ENCODE results near the gene GFPT2.

DNA sequence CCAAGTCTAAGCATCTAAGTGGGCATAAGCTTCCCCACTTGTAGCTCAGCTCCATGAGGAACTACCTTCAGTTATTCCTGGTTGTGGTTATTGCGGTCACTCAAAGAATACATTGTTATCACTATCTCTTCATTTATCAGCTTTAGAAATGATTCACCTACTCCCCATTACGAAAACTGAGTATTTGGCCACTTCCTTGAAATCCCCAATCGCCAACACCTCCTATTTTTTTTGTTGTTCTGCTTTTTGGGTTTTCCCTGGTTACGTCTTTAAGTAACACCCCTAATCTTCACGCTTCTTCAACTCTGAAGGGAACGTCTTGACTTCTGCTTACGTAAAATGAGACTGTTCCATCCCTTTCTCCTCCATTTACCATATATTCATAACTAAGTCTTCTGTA lies 81.9 kb downstream of the GFPT2 start:
- TF ChIP-seq ZNF670 (tag by site-specific recombination; IDR thresholded peaks at IDR 0.05; ENCODE audit: low read depth) (no peak), ZNF114 (tag by site-specific recombination; IDR thresholded peaks at IDR 0.05) (no peak), REST (tag by site-specific recombination; IDR thresholded peaks at IDR 0.05) (no peak), ZNF335 (tag by site-specific recombination; conservative IDR thresholded peaks at IDR 0.05) (no peak), ZNF211 (tag by site-specific recombination; IDR thresholded peaks at IDR 0.05; ENCODE audit: low read depth) (no peak), ZBTB21 (tag by site-specific recombination; IDR thresholded peaks at IDR 0.05) (no peak), HOXA7 (CRISPR knock-in tag; IDR thresholded peaks at IDR 0.05; ENCODE audit: borderline replicate concordance) (no peak)
- TF ChIP-seq, protein P1, sequence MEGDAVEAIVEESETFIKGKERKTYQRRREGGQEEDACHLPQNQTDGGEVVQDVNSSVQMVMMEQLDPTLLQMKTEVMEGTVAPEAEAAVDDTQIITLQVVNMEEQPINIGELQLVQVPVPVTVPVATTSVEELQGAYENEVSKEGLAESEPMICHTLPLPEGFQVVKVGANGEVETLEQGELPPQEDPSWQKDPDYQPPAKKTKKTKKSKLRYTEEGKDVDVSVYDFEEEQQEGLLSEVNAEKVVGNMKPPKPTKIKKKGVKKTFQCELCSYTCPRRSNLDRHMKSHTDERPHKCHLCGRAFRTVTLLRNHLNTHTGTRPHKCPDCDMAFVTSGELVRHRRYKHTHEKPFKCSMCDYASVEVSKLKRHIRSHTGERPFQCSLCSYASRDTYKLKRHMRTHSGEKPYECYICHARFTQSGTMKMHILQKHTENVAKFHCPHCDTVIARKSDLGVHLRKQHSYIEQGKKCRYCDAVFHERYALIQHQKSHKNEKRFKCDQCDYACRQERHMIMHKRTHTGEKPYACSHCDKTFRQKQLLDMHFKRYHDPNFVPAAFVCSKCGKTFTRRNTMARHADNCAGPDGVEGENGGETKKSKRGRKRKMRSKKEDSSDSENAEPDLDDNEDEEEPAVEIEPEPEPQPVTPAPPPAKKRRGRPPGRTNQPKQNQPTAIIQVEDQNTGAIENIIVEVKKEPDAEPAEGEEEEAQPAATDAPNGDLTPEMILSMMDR (tag by site-specific recombination; IDR thresholded peaks at IDR 0.05) = no peak
- TF ChIP-seq, protein P2, sequence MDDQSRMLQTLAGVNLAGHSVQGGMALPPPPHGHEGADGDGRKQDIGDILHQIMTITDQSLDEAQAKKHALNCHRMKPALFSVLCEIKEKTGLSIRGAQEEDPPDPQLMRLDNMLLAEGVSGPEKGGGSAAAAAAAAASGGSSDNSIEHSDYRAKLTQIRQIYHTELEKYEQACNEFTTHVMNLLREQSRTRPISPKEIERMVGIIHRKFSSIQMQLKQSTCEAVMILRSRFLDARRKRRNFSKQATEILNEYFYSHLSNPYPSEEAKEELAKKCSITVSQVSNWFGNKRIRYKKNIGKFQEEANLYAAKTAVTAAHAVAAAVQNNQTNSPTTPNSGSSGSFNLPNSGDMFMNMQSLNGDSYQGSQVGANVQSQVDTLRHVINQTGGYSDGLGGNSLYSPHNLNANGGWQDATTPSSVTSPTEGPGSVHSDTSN (CRISPR knock-in tag; IDR thresholded peaks at IDR 0.05) = no peak

Measured in HEK293 (cell line).